OCI-LY3 (cell line): ENCODE measurements around the gene IRX5.

Experiments used
- H2AFZ ChIP-seq: fragments of 200-600, 300-600 bp; shearing (Covaris generic); 2 replicates; pipeline ENCODE4 v1.6.0; 2014; ENCODE audit warnings: antibody characterized with exemption, low read depth, low read length
- H3K27ac ChIP-seq: fragments of 200-600, 300-600 bp; sonication (generic); 2 replicates; pipeline ENCODE4 v1.5.1; 2014; ENCODE audit warnings: mild to moderate bottlenecking, low read length, moderate library complexity, mixed read lengths
- H3K27me3 ChIP-seq: fragments of 200-600, 300-600 bp; sonication (generic); 2 replicates; pipeline ENCODE4 v1.6.1; 2014; ENCODE audit warnings: low read depth, low read length, mixed read lengths
- H3K36me3 ChIP-seq: fragments of 200-600, 300-600 bp; sonication (generic); replicated peaks from 2 replicates; pipeline ENCODE3; 2014; ENCODE audit warnings: low read depth, low read length, mixed read lengths
- H3K4me1 ChIP-seq: fragments of 300-600, 200-600 bp; sonication (generic); 2 replicates; pipeline ENCODE4 v1.6.1; 2014; ENCODE audit warnings: low read length, mixed read lengths
- H3K4me2 ChIP-seq: fragments of 200-600, 300-600 bp; sonication (generic); 2 replicates; pipeline ENCODE4 v1.6.1; 2014; ENCODE audit warnings: low read length, mixed read lengths
- H3K4me3 ChIP-seq: fragments of 300-600, 200-600 bp; sonication (generic); 2 replicates; pipeline ENCODE4 v1.5.1; 2014; ENCODE audit warnings: antibody characterized with exemption, mild to moderate bottlenecking, low read length, moderate library complexity
- H3K79me2 ChIP-seq: fragments of 300-600, 200-600 bp; shearing (Covaris generic); 2 replicates; pipeline ENCODE4 v1.6.1; 2014; ENCODE audit warnings: mild to moderate bottlenecking, low read length, mixed read lengths
- H3K9ac ChIP-seq: fragments of 300-600, 200-600 bp; shearing (Covaris generic); 2 replicates; pipeline ENCODE4 v1.6.0; 2014; ENCODE audit warnings: mild to moderate bottlenecking, low read length, moderate library complexity
- H3K9me3 ChIP-seq: fragments of 200-600, 300-600 bp; shearing (Covaris generic); 2 replicates; pipeline ENCODE4 v1.6.1; 2014; ENCODE audit warnings: low read length, mixed read lengths; ENCODE audit not compliant: insufficient read depth
- H4K20me1 ChIP-seq: fragments of 200-600, 300-600 bp; sonication (generic); 2 replicates; pipeline ENCODE4 v1.6.1; 2016; ENCODE audit warnings: low read length, mixed read lengths; ENCODE audit not compliant: insufficient read depth
- CTCF ChIP-seq: fragments of 200-600, 300-600 bp; sonication (generic); IDR thresholded peaks from 2 replicates; pipeline ENCODE4 v1.5.1; 2014; ENCODE audit warnings: antibody characterized with exemption, low read length, low read depth
- EZH2phosphoT487 ChIP-seq: fragments of 200-600 bp; shearing (Covaris generic); IDR thresholded peaks from 2 replicates; pipeline ENCODE4 v1.6.1; 2018; ENCODE audit warnings: antibody characterized with exemption, mixed run types, low read depth

The IRX5 gene

GRCh38 chr16:54939510-54940278 is 9.0 kb downstream of the IRX5 start:
- H3K27me3 ChIP-seq = no peaks in the 10 kb centered on the region
- no peak overlapping the region for H3K4me2 ChIP-seq
- no peaks in the 10 kb centered on the region for H4K20me1 ChIP-seq
- no peaks in the 10 kb centered on the region for H3K36me3 ChIP-seq
- no peak overlapping the region for H3K4me3 ChIP-seq
- no peaks in the 10 kb centered on the region for H3K9me3 ChIP-seq
- no peaks in the 10 kb centered on the region for H3K4me1 ChIP-seq
- no peak overlapping the region for H2AFZ ChIP-seq
- H3K9ac ChIP-seq = no peak overlapping the region
- TF ChIP-seq CTCF = no peak
- TF ChIP-seq EZH2phosphoT487 = no peak
- no peak overlapping the region for H3K27ac ChIP-seq
- H3K79me2 ChIP-seq = no peaks in the 10 kb centered on the region

- Histone ChIP-seq H2AFZ (no peak overlapping the region), H3K27ac (no peak overlapping the region), H3K4me2 (no peak overlapping the region), H3K36me3 (no peaks in the 10 kb centered on the region), H3K4me1 (no peaks in the 10 kb centered on the region), H4K20me1 (no peaks in the 10 kb centered on the region), H3K79me2 (no peaks in the 10 kb centered on the region), H3K27me3 (no peaks in the 10 kb centered on the region), H3K9me3 (no peaks in the 10 kb centered on the region), H3K4me3 (no peak overlapping the region), H3K9ac (no peak overlapping the region)
- TF ChIP-seq EZH2phosphoT487 = no peak
- TF ChIP-seq CTCF = no peak
Measured at GRCh38 chr16:54940279-54940604, 9.6 kb downstream of the IRX5 start.

GRCh38 chr16:54942353-54942943 is 11.8 kb downstream of the IRX5 start:
- H3K27ac ChIP-seq = no peak overlapping the region
- H2AFZ ChIP-seq = no peak overlapping the region
- no peak overlapping the region for H3K4me2 ChIP-seq
- no peaks in the 10 kb centered on the region for H3K9me3 ChIP-seq
- no peak overlapping the region for H3K4me3 ChIP-seq
- TF ChIP-seq CTCF (no peak), EZH2phosphoT487 (no peak)
- no peaks in the 10 kb centered on the region for H4K20me1 ChIP-seq
- H3K9ac ChIP-seq = no peak overlapping the region
- H3K4me1 ChIP-seq = no peaks in the 10 kb centered on the region
- no peaks in the 10 kb centered on the region for H3K27me3 ChIP-seq
- H3K36me3 ChIP-seq = no peaks in the 10 kb centered on the region
- H3K79me2 ChIP-seq = no peaks in the 10 kb centered on the region

- H3K4me2 ChIP-seq = no peak overlapping the region
- H3K27me3 ChIP-seq = no peaks in the 10 kb centered on the region
- no peak overlapping the region for H3K4me3 ChIP-seq
- H3K36me3 ChIP-seq = no peaks in the 10 kb centered on the region
- no peak for TF ChIP-seq EZH2phosphoT487
- H4K20me1 ChIP-seq = no peaks in the 10 kb centered on the region
- no peak overlapping the region for H2AFZ ChIP-seq
- H3K9me3 ChIP-seq = no peaks in the 10 kb centered on the region
- no peaks in the 10 kb centered on the region for H3K79me2 ChIP-seq
- no peak overlapping the region for H3K27ac ChIP-seq
- no peaks in the 10 kb centered on the region for H3K4me1 ChIP-seq
- no peak overlapping the region for H3K9ac ChIP-seq
Measured at GRCh38 chr16:54944002-54944401, 13.3 kb downstream of the IRX5 start.
